H1 (cell line): ENCODE measurements around the gene ALDOA. TPM values are rescaled to one million over a fixed set of nuclear protein-coding genes. Genes with fewer than 3 reads are reported as not detected.

Experiments
- CTCF ChIA-PET: fragments of 300-600 bp; sonication (Branson Sonifier 250); formaldehyde crosslinking; loops from one replicate; lab custom pipeline; 2021; ENCODE audit not compliant: partially characterized antibody; lab: Charles Lee
- POLR2A ChIA-PET: fragments of 300-600 bp; sonication (Branson Sonifier 250); formaldehyde crosslinking; loops from one replicate; lab custom pipeline; 2021; ENCODE audit warnings: inconsistent platforms; ENCODE audit not compliant: partially characterized antibody; lab: Charles Lee
- DNase-seq, 2 experiments: peaks; one replicate each; pipeline versions ENCODE4 v3.0.0 to v3.0.0-alpha.2; 2010 to 2022; ENCODE audit warnings: low spot score in 2 of 2, low read depth in 1 of 2, mixed read lengths in 1 of 2
- FAIRE-seq: peaks from 2 replicates; lab custom pipeline; 2011; peaks lifted over from hg19 to GRCh38; lab: Jason Lieb, UNC
- H2AFZ ChIP-seq: 2 replicates; pipeline ENCODE4 v1.8.1; 2012; ENCODE audit warnings: low read length, inconsistent platforms
- H2AK5ac ChIP-seq: 2 replicates; pipeline ENCODE4 v1.6.1; 2013; ENCODE audit warnings: low read depth, low read length
- H2BK120ac ChIP-seq: replicated peaks from 2 replicates; pipeline ENCODE3; 2013; ENCODE audit warnings: low read depth, low read length, inconsistent platforms
- H2BK12ac ChIP-seq: 2 replicates; pipeline ENCODE4 v1.6.1; 2013; ENCODE audit warnings: low read depth, low read length
- H2BK15ac ChIP-seq: 2 replicates; pipeline ENCODE4 v1.6.1; 2013; ENCODE audit warnings: low read length
- H2BK20ac ChIP-seq: 2 replicates; pipeline ENCODE4 v1.6.1; 2013; ENCODE audit warnings: low read length
- H2BK5ac ChIP-seq: 2 replicates; pipeline ENCODE4 v1.6.1; 2013; ENCODE audit warnings: low read depth, low read length
- H3K14ac ChIP-seq: 2 replicates; pipeline ENCODE4 v1.6.1; 2013; ENCODE audit warnings: inconsistent platforms; ENCODE audit not compliant: insufficient read length
- H3K18ac ChIP-seq: 2 replicates; pipeline ENCODE4 v1.6.1; 2013; ENCODE audit warnings: low read length; ENCODE audit errors: extremely low read depth
- H3K23ac ChIP-seq: 2 replicates; pipeline ENCODE4 v1.6.1; 2013; ENCODE audit warnings: inconsistent platforms; ENCODE audit not compliant: insufficient read length
- H3K23me2 ChIP-seq: 2 replicates; pipeline ENCODE4 v1.6.1; 2013; ENCODE audit warnings: low read depth, low read length
- H3K27ac ChIP-seq: 2 replicates; pipeline ENCODE4 v1.6.1; 2011; ENCODE audit warnings: low read depth, low read length, inconsistent platforms
- H3K27me3 ChIP-seq, 4 experiments: replicated peaks in 1 of 4; 1 replicate in 1 of 4; 2 replicates in 3 of 4; pipeline versions ENCODE4 v1.6.1 to v1.8.1; 2011 to 2013; ENCODE audit warnings: low read length in 3 of 4, mild to moderate bottlenecking in 3 of 4, inconsistent platforms in 2 of 4, mixed read lengths in 2 of 4, moderate library complexity in 1 of 4; ENCODE audit not compliant: control insufficient read depth in 3 of 4, insufficient read depth in 3 of 4; ENCODE audit errors: extremely low read depth in 1 of 4
- H3K36me3 ChIP-seq, 4 experiments: 2 replicates each; pipeline versions ENCODE4 v1.6.1 to v1.8.1; 2011 to 2013; ENCODE audit warnings: mild to moderate bottlenecking in 4 of 4, low read length in 3 of 4, moderate library complexity in 2 of 4, control low read depth in 1 of 4, inconsistent platforms in 1 of 4; ENCODE audit not compliant: insufficient read depth in 4 of 4, control insufficient read depth in 2 of 4
- H3K4ac ChIP-seq: replicated peaks from 2 replicates; pipeline ENCODE3; 2013; ENCODE audit warnings: low read length, low read depth, mixed read lengths, inconsistent platforms; ENCODE audit not compliant: insufficient read length
- H3K4me1 ChIP-seq, 4 experiments: replicated peaks in 1 of 4; 1 replicate in 1 of 4; 2 replicates in 3 of 4; pipeline versions ENCODE4 v1.6.1 to v1.8.1; 2011 to 2013; ENCODE audit warnings: low read length in 3 of 4, inconsistent platforms in 2 of 4, mixed read lengths in 1 of 4; ENCODE audit not compliant: insufficient read depth in 4 of 4, control insufficient read depth in 3 of 4
- H3K4me2 ChIP-seq, 2 experiments: 2 replicates each; pipeline versions ENCODE4 v1.6.1 to v1.8.1; 2011 to 2013; ENCODE audit warnings: low read depth in 2 of 2, low read length in 2 of 2, control low read depth in 1 of 2, inconsistent platforms in 1 of 2, mild to moderate bottlenecking in 1 of 2; ENCODE audit not compliant: insufficient read depth in 1 of 2
- H3K4me3 ChIP-seq, 4 experiments: fragments of 200-600, 300-600 bp in 1 of 4; sonication (generic), shearing (Covaris generic), sonication (Bioruptor Twin) in 1 of 4; 2 replicates each; pipeline versions ENCODE4 v1.5.1 to v1.8.1; 2011 to 2016; ENCODE audit warnings: low read length in 4 of 4, low read depth in 3 of 4, control low read depth in 2 of 4, inconsistent platforms in 2 of 4, mild to moderate bottlenecking in 2 of 4, mixed read lengths in 1 of 4, moderate library complexity in 1 of 4; ENCODE audit not compliant: insufficient read depth in 2 of 4; ENCODE audit errors: extremely low read depth in 1 of 4
- H3K56ac ChIP-seq: replicated peaks from 2 replicates; pipeline ENCODE3; 2013; ENCODE audit warnings: low read depth, mild to moderate bottlenecking, mixed read lengths, low read length, inconsistent platforms; ENCODE audit not compliant: insufficient read length
- H3K79me1 ChIP-seq: 2 replicates; pipeline ENCODE4 v1.6.1; 2013; ENCODE audit warnings: low read depth, low read length, control low read depth
- H3K79me2 ChIP-seq, 2 experiments: 2 replicates each; pipeline versions ENCODE4 v1.6.1 to v1.8.1; 2012 to 2013; ENCODE audit warnings: low read length in 2 of 2, mild to moderate bottlenecking in 2 of 2, inconsistent platforms in 1 of 2; ENCODE audit not compliant: insufficient read depth in 2 of 2, control insufficient read depth in 1 of 2
- H3K9ac ChIP-seq, 4 experiments: replicated peaks in 1 of 4; 1 replicate in 1 of 4; 2 replicates in 3 of 4; pipeline versions ENCODE4 v1.6.1 to v1.8.1; 2011 to 2013; ENCODE audit warnings: low read depth in 3 of 4, low read length in 3 of 4, control low read depth in 2 of 4, mild to moderate bottlenecking in 2 of 4, moderate library complexity in 2 of 4, inconsistent platforms in 1 of 4; ENCODE audit errors: extremely low read depth in 1 of 4
- H3K9me3 ChIP-seq, 2 experiments: 2 replicates each; pipeline versions ENCODE4 v1.6.1 to v1.8.1; 2012 to 2013; ENCODE audit warnings: mild to moderate bottlenecking in 2 of 2, moderate library complexity in 2 of 2, control low read depth in 1 of 2, inconsistent platforms in 1 of 2, low read depth in 1 of 2, low read length in 1 of 2, mixed read lengths in 1 of 2; ENCODE audit not compliant: insufficient read depth in 2 of 2
- H4K20me1 ChIP-seq, 2 experiments: replicated peaks in 1 of 2; 2 replicates each; pipeline versions ENCODE3 to v1.8.1; 2011 to 2013; ENCODE audit warnings: inconsistent platforms in 2 of 2, low read length in 2 of 2, mild to moderate bottlenecking in 1 of 2; ENCODE audit not compliant: insufficient read depth in 2 of 2, control insufficient read depth in 1 of 2
- H4K5ac ChIP-seq: 2 replicates; pipeline ENCODE4 v1.6.1; 2013; ENCODE audit warnings: low read length, low read depth, mixed read lengths, inconsistent platforms; ENCODE audit not compliant: insufficient read length
- H4K8ac ChIP-seq: 2 replicates; pipeline ENCODE4 v1.8.0; 2013; ENCODE audit warnings: mild to moderate bottlenecking, moderate library complexity, low read length, inconsistent platforms; ENCODE audit not compliant: insufficient read depth; ENCODE audit errors: extremely low read depth
- H4K91ac ChIP-seq: replicated peaks from 2 replicates; pipeline ENCODE3; 2013; ENCODE audit warnings: low read length, mixed read lengths, inconsistent platforms; ENCODE audit not compliant: insufficient read length
- EGR1 ChIP-seq: IDR thresholded peaks from 2 replicates; pipeline ENCODE4 v1.6.1; 2011; ENCODE audit warnings: low read depth, low read length, borderline replicate concordance
- JUND ChIP-seq: IDR thresholded peaks from 2 replicates; pipeline ENCODE4 v1.6.1; 2011; ENCODE audit warnings: mild to moderate bottlenecking, improper control_type of control experiment, low read length
- POLR2A ChIP-seq, 2 experiments: IDR thresholded peaks; 1 replicate in 1 of 2; 2 replicates in 1 of 2; pipeline ENCODE4 v1.6.1; 2011; ENCODE audit warnings: low read depth in 2 of 2, low read length in 2 of 2, mild to moderate bottlenecking in 2 of 2; ENCODE audit errors: control extremely low read depth in 1 of 2
- WGBS, 2 experiments: shearing (Covaris generic) in 1 of 2; methylation state at CpG; one replicate each; pipeline versions ENCODE4 v1.1.6 to v1.1.7; 2013 to 2015; ENCODE audit warnings: low lambda C conversion rate in 2 of 2, mixed read lengths in 2 of 2, inconsistent platforms in 1 of 2, low coverage in 1 of 2, missing lambda C conversion rate in 1 of 2; ENCODE audit not compliant: insufficient replicate concordance in 2 of 2, insufficient coverage in 1 of 2, insufficient read length in 1 of 2; ENCODE audit errors: extremely low coverage in 1 of 2, missing lambda C conversion rate in 1 of 2; 5-methylcytosine and 5-hydroxymethylcytosine counted together
- polyA plus RNA-seq, 7 experiments: library from polyadenylated mRNA; depleted of rRNA in 3 of 7; stranded (reverse) in 5 of 7; unstranded in 2 of 7; fragments of >200 nt in 5 of 7; fragments of 200-250 nt in 2 of 7; gene quantifications; 1 replicate in 5 of 7; 2 replicates in 1 of 7; 4 replicates in 1 of 7; pipeline versions ENCODE4 v1.2.1 to v1.2.3, GENCODE V29; 2011 to 2013; ENCODE audit warnings: missing spikeins in 2 of 7, mixed read lengths in 2 of 7
- total RNA-seq: library from RNA; stranded (reverse); fragmentation: NEBNext Ultra II Directional; extraction: Animal tissue kit (Norgen Biotek cat#: 25700); gene quantifications from 2 replicates; pipeline ENCODE4 v1.2.1, GENCODE V29; 2021

ALDOA gene
- total and polyA plus RNA-seq, 2 of the 8 experiments (the other 6 are each of a cell fraction or from before 2014, with no cell fraction given) = 1,072 to 1,083 TPM

DNA sequence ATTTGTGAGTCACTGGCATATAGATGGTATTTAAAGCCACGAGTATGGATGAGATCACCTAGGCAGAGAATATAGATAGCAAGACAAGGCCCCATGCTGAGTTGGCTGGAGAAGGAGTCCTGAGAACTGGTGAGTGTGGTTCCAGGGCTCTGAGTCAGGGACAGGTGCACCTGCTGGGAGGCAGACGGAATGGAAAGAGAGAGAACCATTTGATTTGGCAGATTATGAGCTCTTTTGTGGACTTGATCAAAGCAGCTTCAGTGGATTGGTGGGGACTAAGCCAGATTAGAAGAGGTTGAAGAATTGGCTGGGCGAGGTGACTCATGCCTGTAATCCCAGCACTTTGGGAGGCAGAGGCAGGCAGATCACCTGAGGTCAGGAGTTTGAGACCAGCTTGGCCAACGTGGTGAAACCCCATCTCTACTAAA is 46.8 kb upstream of the ALDOA start:
- FAIRE-seq = no peak
- Histone ChIP-seq H2AK5ac (no peak overlapping the region), H3K36me3 (no peaks in the 10 kb centered on the region), H3K9me3 (no peaks in the 10 kb centered on the region), H2AFZ (no peak overlapping the region), H2BK12ac (no peak overlapping the region), H3K27ac (no peak overlapping the region), H3K14ac (no peak overlapping the region), H3K79me1 (no peaks in the 10 kb centered on the region), H3K4ac (no peak overlapping the region), H3K4me2 (no peak overlapping the region), H4K5ac (no peak overlapping the region), H3K79me2 (no peaks in the 10 kb centered on the region), H3K27me3 (no peaks in the 10 kb centered on the region), H3K4me1 (no peaks in the 10 kb centered on the region; a peak in 1 of 7 replicates), H4K20me1 (no peaks in the 10 kb centered on the region), H3K56ac (no peak overlapping the region), H4K91ac (no peak overlapping the region), H4K8ac (no peak overlapping the region), H3K4me3 (no peak overlapping the region), H2BK120ac (no peak overlapping the region), H3K18ac (no peak overlapping the region), H2BK15ac (no peak overlapping the region), H3K23me2 (0 out of 2 replicates have a peak, but pooled peaks cover 2% of the 10 kb centered on the region), H2BK5ac (no peak overlapping the region), H2BK20ac (no peak overlapping the region), H3K9ac (no peak overlapping the region), H3K23ac (no peak overlapping the region)
- DNase-seq = no peak
- POLR2A ChIA-PET = interaction anchor here (0.7 to 2.9 kb wide), 5 partner anchors 9 to 23 kb away, joined by 3 to 11 read pairs (median 6); partner anchors contain the start of genes HIRIP3 and INO80E
- WGBS, 2 experiments = 84% methylated on average over 4 of the region's 4 CpGs; no CpG with 5 or more reads in 1 of the 2 experiments
- CTCF ChIA-PET = interaction anchor here (0.7 to 1.9 kb wide), 9 partner anchors 13 to 261 kb away, joined by 3 to 9 read pairs (median 3); partner anchors contain the start of genes PAGR1, TLCD3B and TMEM219
- TF ChIP-seq EGR1 (no peak), POLR2A (IDR thresholded peaks at IDR 0.05; ENCODE audit: control extremely low read depth in 1 of 2, low read depth in 2 of 2, low read length in 2 of 2) (no peak), JUND (no peak)
